ENCODE measurements around the gene CD58.
"Not testable (repeated sequence)": the region's sequence is repeated elsewhere in the genome, so short reads cannot be mapped to it uniquely, and the experiment has no call there.

The CD58 gene

GRCh38 chr1:116565222-116565621 lies 5.6 kb downstream of the CD58 start:
- Histone ChIP-seq H3K27me3 (ENCODE audit: insufficient read depth, low read length) (no peaks in the 10 kb centered on the region), H3K36me3 (ENCODE audit: insufficient read depth, low read depth, low read length) (no peaks in the 10 kb centered on the region), H3K9me3 (ENCODE audit: insufficient read depth, low read depth, low read length) (peaks cover 16% of the 10 kb centered on the region; the same call in 1 of the 2 replicates), H3K4me3 (ENCODE audit: low read length) (no peak overlapping the region), H3K9ac (ENCODE audit: low read depth, low read length) (no peak overlapping the region), H3K4me1 (ENCODE audit: insufficient read depth, low read length) (peaks cover 3% of the 10 kb centered on the region; the same call in 1 of the 2 replicates), H3K27ac (ENCODE audit: low read length) (no peak overlapping the region)

DNA sequence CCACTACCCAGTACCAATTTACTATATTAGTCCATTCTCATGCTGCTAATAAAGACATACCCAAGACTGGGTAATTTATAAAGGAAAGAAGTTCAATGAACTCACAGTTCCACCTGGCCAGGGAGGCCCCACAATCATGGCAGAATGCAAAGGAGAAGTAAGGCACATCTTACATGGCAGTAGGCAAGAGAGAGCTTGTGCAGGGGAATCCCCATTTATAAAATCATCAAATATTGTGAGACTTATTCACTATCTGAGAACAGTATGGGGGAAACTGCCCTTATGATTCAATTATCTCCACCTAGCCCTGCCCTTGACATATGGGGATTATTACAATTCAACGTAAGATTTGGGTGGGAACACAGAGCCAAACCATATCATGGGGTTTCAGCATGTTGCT lies 6.4 kb downstream of the CD58 start:
- no peak overlapping the region for H3K27ac ChIP-seq (ENCODE audit: low read length)
- H3K4me3 ChIP-seq (ENCODE audit: low read length) = no peak overlapping the region
- H3K36me3 ChIP-seq (ENCODE audit: insufficient read depth, low read depth, low read length) = no peaks in the 10 kb centered on the region
- peaks cover 16% of the 10 kb centered on the region; the same call in 1 of the 2 replicates for H3K9me3 ChIP-seq (ENCODE audit: insufficient read depth, low read depth, low read length)
- H3K9ac ChIP-seq (ENCODE audit: low read depth, low read length) = no peak overlapping the region
- no peaks in the 10 kb centered on the region for H3K27me3 ChIP-seq (ENCODE audit: insufficient read depth, low read length)
- H3K4me1 ChIP-seq (ENCODE audit: insufficient read depth, low read length) = no peaks in the 10 kb centered on the region

DNA sequence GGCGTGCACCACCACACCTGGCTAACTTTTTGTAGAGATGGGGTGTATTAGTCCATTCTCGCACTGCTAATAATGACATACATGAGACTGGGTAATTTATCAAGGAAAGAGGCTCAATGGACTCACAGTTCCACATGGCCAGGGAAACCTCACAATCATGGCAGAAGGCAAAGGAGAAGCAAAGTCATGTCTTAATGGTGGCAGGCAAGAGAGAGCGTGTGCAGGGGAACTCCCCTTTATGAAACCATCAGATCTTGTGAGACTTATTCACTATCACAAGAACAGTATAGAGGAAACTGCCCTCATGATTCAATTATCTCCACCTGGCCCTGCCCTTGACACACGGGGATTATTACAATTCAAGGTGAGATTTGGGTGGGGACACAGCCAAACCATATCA lies 8.4 kb downstream of the CD58 start:
- H3K4me3 ChIP-seq (ENCODE audit: low read length); H3K9ac ChIP-seq (ENCODE audit: low read depth, low read length); H3K36me3 ChIP-seq (ENCODE audit: insufficient read depth, low read depth, low read length); H3K27me3 ChIP-seq (ENCODE audit: insufficient read depth, low read length); H3K27ac ChIP-seq (ENCODE audit: low read length); H3K4me1 ChIP-seq (ENCODE audit: insufficient read depth, low read length): not testable (repeated sequence)
- H3K9me3 ChIP-seq (ENCODE audit: insufficient read depth, low read depth, low read length) = peaks cover 16% of the 10 kb centered on the region; the same call in 1 of the 2 replicates

- Histone ChIP-seq H3K27me3 (ENCODE audit: insufficient read depth, low read length) (no peaks in the 10 kb centered on the region), H3K27ac (ENCODE audit: low read length) (no peak overlapping the region), H3K36me3 (ENCODE audit: insufficient read depth, low read depth, low read length) (no peaks in the 10 kb centered on the region), H3K9me3 (ENCODE audit: insufficient read depth, low read depth, low read length) (peaks cover 16% of the 10 kb centered on the region; the same call in 1 of the 2 replicates), H3K4me1 (ENCODE audit: insufficient read depth, low read length) (no peaks in the 10 kb centered on the region), H3K9ac (ENCODE audit: low read depth, low read length) (no peak overlapping the region), H3K4me3 (ENCODE audit: low read length) (no peak overlapping the region)
These were observed 9.3 kb downstream of the CD58 start for GRCh38 chr1:116561563-116561962.

DNA sequence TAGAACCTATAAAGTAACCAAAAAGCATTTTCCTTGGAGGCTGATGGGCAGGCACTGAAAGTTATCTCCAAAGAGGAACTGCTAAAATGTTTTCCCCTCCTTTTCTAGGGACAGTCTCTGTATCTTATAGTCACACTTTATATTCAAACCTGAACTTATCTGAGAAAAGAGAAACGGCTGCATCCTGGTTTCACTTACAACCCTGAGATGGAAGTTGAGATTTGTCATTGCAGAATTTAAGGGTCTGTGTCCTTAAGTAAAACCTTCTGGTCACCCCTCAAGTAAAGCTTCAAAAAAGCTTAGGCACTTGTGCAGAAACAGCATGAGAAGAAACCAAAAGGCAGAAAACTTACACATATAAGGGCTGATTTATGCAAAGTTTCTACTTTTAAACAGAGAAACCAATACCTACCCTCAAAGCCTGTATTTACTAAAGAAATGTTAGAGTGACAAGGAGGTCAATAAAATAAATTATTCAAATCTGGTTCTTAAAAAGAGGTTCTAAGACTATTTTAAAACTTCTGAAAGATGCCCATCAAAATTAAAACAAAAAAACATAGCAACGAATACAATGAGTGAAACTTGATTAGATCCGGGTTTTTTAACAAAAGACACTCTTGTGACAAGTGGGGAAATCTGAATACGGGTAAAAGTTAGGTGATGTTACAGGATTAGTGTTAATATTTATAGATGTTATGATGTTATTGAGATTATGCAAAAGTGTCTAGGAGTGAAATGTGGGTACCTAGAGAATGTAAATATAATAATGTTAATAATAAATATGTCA lies 9.9 kb downstream of the CD58 start:
- Histone ChIP-seq H3K9ac (ENCODE audit: low read depth, low read length) (no peak overlapping the region), H3K9me3 (ENCODE audit: insufficient read depth, low read depth, low read length) (peaks cover 16% of the 10 kb centered on the region; the same call in 1 of the 2 replicates), H3K27ac (ENCODE audit: low read length) (no peak overlapping the region), H3K4me3 (ENCODE audit: low read length) (no peak overlapping the region), H3K36me3 (ENCODE audit: insufficient read depth, low read depth, low read length) (no peaks in the 10 kb centered on the region), H3K4me1 (ENCODE audit: insufficient read depth, low read length) (no peaks in the 10 kb centered on the region), H3K27me3 (ENCODE audit: insufficient read depth, low read length) (no peaks in the 10 kb centered on the region)

DNA sequence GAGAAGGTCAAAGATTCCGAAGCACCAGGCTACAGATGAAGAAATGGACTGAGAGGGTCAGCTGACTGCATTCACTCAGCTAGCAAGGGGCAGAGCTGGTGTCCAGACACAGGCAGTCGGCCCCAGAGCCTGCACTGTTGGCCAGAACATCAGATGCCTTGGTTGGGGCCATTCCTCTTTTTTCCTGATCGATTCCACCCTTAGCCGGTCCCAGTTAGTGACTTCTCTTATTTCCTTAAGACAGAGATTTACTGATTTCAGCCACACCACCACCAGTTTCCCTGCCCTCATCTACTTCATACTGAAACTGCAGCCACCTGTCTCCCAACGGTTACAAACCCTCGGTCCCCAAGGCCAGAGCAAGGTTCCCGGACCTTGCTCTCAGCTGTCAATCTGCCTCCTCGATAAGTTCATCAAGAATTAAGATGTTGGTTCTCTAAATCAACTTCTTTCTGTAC lies 11.5 kb downstream of the CD58 start:
- H3K9me3 ChIP-seq (ENCODE audit: insufficient read depth, low read depth, low read length) = peaks cover 16% of the 10 kb centered on the region; the same call in 1 of the 2 replicates
- no peaks in the 10 kb centered on the region for H3K36me3 ChIP-seq (ENCODE audit: insufficient read depth, low read depth, low read length)
- no peaks in the 10 kb centered on the region for H3K27me3 ChIP-seq (ENCODE audit: insufficient read depth, low read length)
- no peak overlapping the region for H3K4me3 ChIP-seq (ENCODE audit: low read length)
- H3K9ac ChIP-seq (ENCODE audit: low read depth, low read length) = no peak overlapping the region
- no peak overlapping the region for H3K27ac ChIP-seq (ENCODE audit: low read length)
- no peaks in the 10 kb centered on the region for H3K4me1 ChIP-seq (ENCODE audit: insufficient read depth, low read length)

DNA sequence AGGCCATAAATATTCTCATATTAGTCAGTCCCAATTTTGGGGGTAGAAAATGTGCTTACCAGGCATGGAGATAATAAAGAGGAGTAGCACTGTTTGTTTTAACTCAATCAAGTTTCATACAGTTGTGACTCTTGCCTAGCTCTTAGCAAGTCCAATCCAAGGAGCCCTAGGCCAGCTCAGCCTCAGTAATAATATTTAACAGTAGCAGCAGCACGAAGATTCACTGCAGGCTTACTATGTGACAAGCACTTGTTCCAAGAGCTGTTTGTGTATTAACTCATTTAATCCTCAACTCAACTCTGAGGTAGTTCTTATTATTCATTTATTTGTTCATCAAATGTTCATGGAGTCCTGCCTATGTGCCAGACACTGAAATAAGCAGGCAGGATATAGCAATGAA lies 12.3 kb downstream of the CD58 start:
- Histone ChIP-seq H3K36me3 (ENCODE audit: insufficient read depth, low read depth, low read length) (no peaks in the 10 kb centered on the region), H3K4me3 (ENCODE audit: low read length) (no peak overlapping the region), H3K9ac (ENCODE audit: low read depth, low read length) (no peak overlapping the region), H3K9me3 (ENCODE audit: insufficient read depth, low read depth, low read length) (peaks cover 9% of the 10 kb centered on the region; the same call in 1 of the 2 replicates), H3K27ac (ENCODE audit: low read length) (no peak overlapping the region), H3K4me1 (ENCODE audit: insufficient read depth, low read length) (peaks cover 4% of the 10 kb centered on the region), H3K27me3 (ENCODE audit: insufficient read depth, low read length) (no peaks in the 10 kb centered on the region)

DNA sequence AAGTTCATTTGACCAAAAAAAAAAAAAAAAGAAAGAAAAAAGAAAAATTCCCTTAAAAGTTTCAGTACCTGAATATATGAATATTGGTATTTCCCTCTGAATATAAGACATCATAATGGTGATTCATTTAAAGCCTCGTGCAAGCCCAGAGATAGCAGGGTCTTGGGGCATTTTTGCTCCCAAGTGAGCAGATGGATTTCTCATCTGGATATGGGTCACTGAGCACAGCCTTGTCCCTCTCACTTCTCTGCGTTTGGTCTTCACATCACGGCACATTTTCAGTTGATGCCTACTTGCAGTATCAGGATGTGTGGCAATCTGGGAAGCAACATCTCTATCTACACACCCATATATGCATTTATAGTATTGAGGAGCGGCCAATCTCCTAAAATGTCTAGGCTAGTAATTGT lies 12.7 kb downstream of the CD58 start:
- peaks cover 4% of the 10 kb centered on the region; the same call in 1 of the 2 replicates for H3K9me3 ChIP-seq (ENCODE audit: insufficient read depth, low read depth, low read length)
- no peaks in the 10 kb centered on the region for H3K36me3 ChIP-seq (ENCODE audit: insufficient read depth, low read depth, low read length)
- H3K4me3 ChIP-seq (ENCODE audit: low read length) = no peak overlapping the region
- peaks cover 6% of the 10 kb centered on the region for H3K4me1 ChIP-seq (ENCODE audit: insufficient read depth, low read length)
- H3K27me3 ChIP-seq (ENCODE audit: insufficient read depth, low read length) = no peaks in the 10 kb centered on the region
- H3K27ac ChIP-seq (ENCODE audit: low read length) = no peak overlapping the region
- H3K9ac ChIP-seq (ENCODE audit: low read depth, low read length) = no peak overlapping the region

DNA sequence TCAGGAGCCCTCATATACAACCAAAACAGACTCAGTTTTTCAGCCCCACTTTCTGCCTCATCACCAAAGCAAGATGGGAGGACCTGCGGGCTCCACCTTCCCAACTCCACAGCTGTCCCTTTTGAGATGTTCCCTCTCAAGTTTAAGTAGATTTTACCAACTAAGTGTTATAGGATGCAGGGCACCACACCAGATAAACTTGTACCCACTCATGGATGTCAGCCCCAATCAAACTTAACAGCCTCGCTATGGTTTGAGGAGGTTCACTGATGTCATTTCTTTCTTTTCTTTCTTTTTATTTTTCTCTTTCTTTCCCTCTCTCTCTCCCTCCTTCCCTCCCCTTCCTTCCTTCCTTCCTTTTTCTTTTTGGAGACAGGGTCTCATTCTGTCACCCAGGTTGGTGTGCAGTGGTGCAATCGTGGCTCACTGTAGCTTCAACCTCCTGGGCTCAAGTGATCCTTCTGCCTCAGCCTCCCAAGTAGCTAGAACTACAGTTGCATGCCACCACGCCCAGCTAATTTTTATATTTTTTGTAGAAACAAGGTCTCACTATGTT lies 13.4 kb downstream of the CD58 start:
- Histone ChIP-seq H3K27me3 (ENCODE audit: insufficient read depth, low read length) (no peaks in the 10 kb centered on the region), H3K27ac (ENCODE audit: low read length) (no peak overlapping the region), H3K9me3 (ENCODE audit: insufficient read depth, low read depth, low read length) (no peaks in the 10 kb centered on the region), H3K4me1 (ENCODE audit: insufficient read depth, low read length) (peaks cover 6% of the 10 kb centered on the region), H3K9ac (ENCODE audit: low read depth, low read length) (no peak overlapping the region), H3K36me3 (ENCODE audit: insufficient read depth, low read depth, low read length) (no peaks in the 10 kb centered on the region), H3K4me3 (ENCODE audit: low read length) (no peak overlapping the region)

GRCh38 chr1:116556289-116557006 lies 14.4 kb downstream of the CD58 start:
- Histone ChIP-seq H3K4me3 (ENCODE audit: low read length) (no peak overlapping the region), H3K9ac (ENCODE audit: low read depth, low read length) (no peak overlapping the region), H3K4me1 (ENCODE audit: insufficient read depth, low read length) (peaks cover 6% of the 10 kb centered on the region), H3K36me3 (ENCODE audit: insufficient read depth, low read depth, low read length) (no peaks in the 10 kb centered on the region), H3K27me3 (ENCODE audit: insufficient read depth, low read length) (no peaks in the 10 kb centered on the region), H3K27ac (ENCODE audit: low read length) (no peak overlapping the region), H3K9me3 (ENCODE audit: insufficient read depth, low read depth, low read length) (no peaks in the 10 kb centered on the region)

DNA sequence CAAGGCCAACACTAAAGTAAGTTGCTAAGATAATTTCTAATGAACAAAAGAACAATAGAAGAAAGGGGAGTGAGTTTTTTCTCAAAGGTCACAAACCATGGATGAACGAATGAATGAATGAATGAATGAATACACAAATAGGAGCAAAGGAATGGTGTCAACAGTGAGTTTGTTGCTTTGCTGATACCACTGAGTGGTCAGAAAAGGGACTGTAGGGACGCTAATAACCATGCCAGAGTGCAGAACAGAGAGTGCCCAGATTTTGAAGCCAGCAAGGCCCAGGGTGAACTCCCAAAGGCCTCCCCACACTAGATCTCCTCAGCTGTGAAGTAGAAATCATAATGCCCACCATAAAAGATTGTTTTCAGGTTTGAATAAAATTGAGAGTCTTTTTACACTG lies 15.9 kb downstream of the CD58 start:
- Histone ChIP-seq H3K4me3 (ENCODE audit: low read length) (no peak overlapping the region), H3K27me3 (ENCODE audit: insufficient read depth, low read length) (no peaks in the 10 kb centered on the region), H3K9ac (ENCODE audit: low read depth, low read length) (no peak overlapping the region), H3K4me1 (ENCODE audit: insufficient read depth, low read length) (peaks cover 6% of the 10 kb centered on the region), H3K27ac (ENCODE audit: low read length) (no peak overlapping the region), H3K36me3 (ENCODE audit: insufficient read depth, low read depth, low read length) (no peaks in the 10 kb centered on the region), H3K9me3 (ENCODE audit: insufficient read depth, low read depth, low read length) (no peaks in the 10 kb centered on the region)
